SK-N-SH (cell line): Measurements from ENCODE around the gene AHCTF1. TPM values are rescaled to one million over a fixed set of nuclear protein-coding genes. Genes with fewer than 3 reads are reported as not detected.
A peak's percentile ranks its signal among the peaks of the same experiment; 100 is the strongest.

ENCODE experiments used
- CTCF ChIA-PET: fragments of 300-600, 350-600 bp; formaldehyde crosslinking; extraction: SDS; loops from one replicate; lab custom pipeline; 2021; lab: Yijun Ruan, JAX
- POLR2A ChIA-PET: fragments of 350-600 bp; sonication (Branson Sonifier 250); formaldehyde crosslinking; extraction: SDS; loops from one replicate; lab custom pipeline; 2020; ENCODE audit warnings: antibody characterized with exemption, inconsistent platforms; lab: Yijun Ruan, JAX
- DNase-seq: peaks from one replicate; pipeline ENCODE4 v3.0.0; 2012
- H2AFZ ChIP-seq: fragments of 200-600 bp; sonication (generic); 2 replicates; pipeline ENCODE4 v1.8.1; 2016; ENCODE audit warnings: antibody characterized with exemption, mild to moderate bottlenecking, low read depth
- H3F3A ChIP-seq: fragments of 200-600 bp; sonication (generic); replicated peaks from 2 replicates; pipeline ENCODE3; 2016; ENCODE audit warnings: antibody characterized with exemption, mild to moderate bottlenecking; ENCODE audit not compliant: insufficient read depth
- H3K27ac ChIP-seq, 2 experiments: fragments of 200-500 bp in 1 of 2; fragments of 200-600 bp in 1 of 2; sonication (Bioruptor generic) in 1 of 2; sonication (generic), shearing (Covaris generic) in 1 of 2; 2 replicates each; pipeline versions ENCODE4 v1.5.1 to v1.6.1; 2014 to 2016; ENCODE audit warnings: low read depth in 2 of 2, inconsistent platforms in 1 of 2, low read length in 1 of 2, mild to moderate bottlenecking in 1 of 2, mixed read lengths in 1 of 2
- H3K27me3 ChIP-seq: fragments of 200-600 bp; sonication (generic), shearing (Covaris generic); 2 replicates; pipeline ENCODE4 v1.6.1; 2016; ENCODE audit warnings: mixed run types; ENCODE audit not compliant: insufficient read depth
- H3K36me3 ChIP-seq, 2 experiments: fragments of 200-500 bp in 1 of 2; fragments of 200-600 bp in 1 of 2; sonication (Bioruptor generic) in 1 of 2; sonication (generic) in 1 of 2; replicated peaks in 1 of 2; 2 replicates each; pipeline versions ENCODE3 to v1.5.1; 2014 to 2016; ENCODE audit warnings: low read length in 1 of 2, mild to moderate bottlenecking in 1 of 2; ENCODE audit not compliant: insufficient read depth in 2 of 2, control insufficient read depth in 1 of 2
- H3K4me1 ChIP-seq, 2 experiments: fragments of 200-500 bp in 1 of 2; fragments of 200-600 bp in 1 of 2; sonication (Bioruptor generic) in 1 of 2; sonication (generic), shearing (Covaris generic) in 1 of 2; 2 replicates each; pipeline versions ENCODE4 v1.5.1 to v1.6.1; 2014 to 2016; ENCODE audit warnings: low read depth in 1 of 2, low read length in 1 of 2, mixed run types in 1 of 2; ENCODE audit not compliant: insufficient read depth in 2 of 2, control insufficient read depth in 1 of 2
- H3K4me2 ChIP-seq: fragments of 200-600 bp; sonication (generic), shearing (Covaris generic); 2 replicates; pipeline ENCODE4 v1.6.1; 2017; ENCODE audit warnings: mixed run types
- H3K4me3 ChIP-seq, 2 experiments: fragments of 200-500 bp in 1 of 2; fragments of 200-600 bp in 1 of 2; sonication (Bioruptor generic) in 1 of 2; sonication (generic), shearing (Covaris generic) in 1 of 2; 2 replicates each; pipeline versions ENCODE4 v1.5.1 to v1.8.1; 2014 to 2016; ENCODE audit warnings: low read depth in 2 of 2, inconsistent platforms in 1 of 2, low read length in 1 of 2, mild to moderate bottlenecking in 1 of 2, mixed read lengths in 1 of 2, moderate library complexity in 1 of 2
- H3K79me2 ChIP-seq: fragments of 200-600 bp; sonication (generic); 2 replicates; pipeline ENCODE4 v1.8.1; 2017; ENCODE audit warnings: mild to moderate bottlenecking; ENCODE audit not compliant: insufficient read depth
- H3K9ac ChIP-seq: fragments of 200-600 bp; sonication (generic); 2 replicates; pipeline ENCODE4 v1.6.1; 2017; ENCODE audit warnings: mixed run types
- H3K9me2 ChIP-seq: fragments of 200-600 bp; sonication (generic); 2 replicates; pipeline ENCODE4 v1.6.1; 2017; ENCODE audit warnings: mixed run types
- H3K9me3 ChIP-seq: fragments of 200-600 bp; sonication (generic); 2 replicates; pipeline ENCODE4 v1.6.1; 2017; ENCODE audit warnings: mixed run types, mild to moderate bottlenecking, moderate library complexity
- H4K20me1 ChIP-seq: fragments of 200-600 bp; sonication (generic); 2 replicates; pipeline ENCODE4 v1.6.1; 2017; ENCODE audit warnings: mild to moderate bottlenecking, mixed run types; ENCODE audit not compliant: insufficient read depth
- CHD2 ChIP-seq: fragments of 150-350 bp; IDR thresholded peaks from 2 replicates; pipeline ENCODE4 v1.6.1; 2018; ENCODE audit warnings: low read length; ENCODE audit not compliant: partially characterized antibody
- CTCF ChIP-seq: fragments of 200-600 bp; sonication (generic); IDR thresholded peaks from 2 replicates; pipeline ENCODE4 v1.6.1; 2017; ENCODE audit warnings: antibody characterized with exemption, mild to moderate bottlenecking, moderate library complexity
- EZH2phosphoT487 ChIP-seq: fragments of 200-600 bp; sonication (generic); IDR thresholded peaks from 2 replicates; pipeline ENCODE4 v1.6.1; 2017; ENCODE audit warnings: low read depth, mixed run types, mild to moderate bottlenecking, antibody characterized with exemption, moderate library complexity, borderline replicate concordance
- FOXJ3 ChIP-seq: sonication (generic); formaldehyde crosslinking; IDR thresholded peaks from 2 replicates; pipeline ENCODE4 v1.5.1; 2020; ENCODE audit warnings: mild to moderate bottlenecking, missing genetic modification reagents
- GATA2 ChIP-seq: sonication (generic); formaldehyde crosslinking; IDR thresholded peaks from 2 replicates; pipeline ENCODE4 v1.5.0; 2020; ENCODE audit warnings: mild to moderate bottlenecking, missing genetic modification reagents
- IRF3 ChIP-seq: fragments of 150-350 bp; IDR thresholded peaks from 2 replicates; pipeline ENCODE4 v1.6.1; 2016; ENCODE audit warnings: mild to moderate bottlenecking, low read depth, low read length
- JUND ChIP-seq: IDR thresholded peaks from 2 replicates; pipeline ENCODE4 v1.4.0; 2012
- NFIC ChIP-seq: IDR thresholded peaks from 2 replicates; pipeline ENCODE4 v1.4.0; 2012; ENCODE audit warnings: borderline replicate concordance
- POLR2AphosphoS5 ChIP-seq: IDR thresholded peaks from 2 replicates; pipeline ENCODE4 v1.6.1; 2012; ENCODE audit warnings: low read depth, low read length
- SMC3 ChIP-seq: IDR thresholded peaks from 2 replicates; pipeline ENCODE4 v1.6.1; 2012; ENCODE audit warnings: low read depth, low read length, improper control_type of control experiment
- TAF1 ChIP-seq: IDR thresholded peaks from 2 replicates; pipeline ENCODE4 v1.6.1; 2012; ENCODE audit warnings: low read depth, mild to moderate bottlenecking, low read length, moderate library complexity, borderline replicate concordance
- TEAD4 ChIP-seq: IDR thresholded peaks from 2 replicates; pipeline ENCODE4 v1.4.0; 2012; ENCODE audit warnings: mild to moderate bottlenecking, borderline replicate concordance; ENCODE audit not compliant: insufficient read depth
- USF2 ChIP-seq: fragments of 150-350 bp; IDR thresholded peaks from 2 replicates; pipeline ENCODE4 v1.6.1; 2017; ENCODE audit warnings: antibody characterized with exemption, low read length, low read depth, borderline replicate concordance
- YY1 ChIP-seq: IDR thresholded peaks from 2 replicates; pipeline ENCODE4 v1.4.0; 2012; ENCODE audit warnings: low read depth, mild to moderate bottlenecking
- WGBS: methylation state at CpG from one replicate; pipeline ENCODE4 v1.1.6; 2017; ENCODE audit warnings: low lambda C conversion rate; 5-methylcytosine and 5-hydroxymethylcytosine counted together
- polyA plus RNA-seq, 3 experiments: library from polyadenylated mRNA; depleted of rRNA; stranded (reverse); fragments of >200 nt; gene quantifications; 2 replicates each; pipeline ENCODE4 v1.2.3, GENCODE V29; 2012

The AHCTF1 gene
- polyA plus RNA-seq, 1 of the 3 experiments (the other 2 are of a cell fraction) = 8.5 TPM

- CTCF ChIA-PET = no interaction called here
- Histone ChIP-seq H2AFZ (no peak overlapping the region), H3K9me3 (no peaks in the 10 kb centered on the region), H3K4me1 (peaks cover 0 to 6% of the 10 kb centered on the region in 2 experiments; a peak in 1 of 4 replicates), H3K9me2 (no peaks in the 10 kb centered on the region), H3K79me2 (no peaks in the 10 kb centered on the region), H3K36me3 (no peaks in the 10 kb centered on the region), H3K27ac (no peak overlapping the region), H3K4me3 (no peak overlapping the region), H4K20me1 (no peaks in the 10 kb centered on the region), H3K9ac (no peak overlapping the region), H3F3A (no peaks in the 10 kb centered on the region), H3K4me2 (no peak overlapping the region), H3K27me3 (no peaks in the 10 kb centered on the region)
- no peak for DNase-seq
- TF ChIP-seq NFIC = no peak
- TF ChIP-seq TAF1 = no peak
- no peak for TF ChIP-seq YY1
- POLR2A ChIA-PET = interaction anchor here (0.9 kb wide), 1 partner anchor 12 kb away, joined by 3 read pairs; no protein-coding TSS in a partner anchor
- 65% methylated on average over 6 of the region's 6 CpGs for WGBS
Measured at GRCh38 chr1:246803373-246803772, 128.4 kb downstream of the AHCTF1 start.

GRCh38 chr1:246801241-246802020 lies 130.3 kb downstream of the AHCTF1 start:
- Histone ChIP-seq H3F3A (no peaks in the 10 kb centered on the region), H4K20me1 (no peaks in the 10 kb centered on the region), H3K9me3 (no peaks in the 10 kb centered on the region), H3K27ac (no peak overlapping the region), H3K36me3 (no peaks in the 10 kb centered on the region), H3K79me2 (no peaks in the 10 kb centered on the region), H3K9me2 (no peaks in the 10 kb centered on the region), H3K27me3 (no peaks in the 10 kb centered on the region), H3K9ac (no peak overlapping the region), H3K4me2 (no peak overlapping the region), H2AFZ (no peak overlapping the region), H3K4me1 (peaks cover 0 to 6% of the 10 kb centered on the region in 2 experiments; a peak in 1 of 4 replicates), H3K4me3 (no peak overlapping the region)
- ChIA-PET POLR2A (no interaction called here), CTCF (no interaction called here)
- peak; percentile 43 for DNase-seq
- WGBS = 69% methylated on average over 11 of the region's 11 CpGs
- no peak for TF ChIP-seq USF2
- no peak for TF ChIP-seq SMC3
- no peak for TF ChIP-seq FOXJ3
- TF ChIP-seq IRF3 = no peak
- TF ChIP-seq EZH2phosphoT487 = no peak
- TF ChIP-seq POLR2AphosphoS5 = no peak
- no peak for TF ChIP-seq YY1
- no peak for TF ChIP-seq TEAD4
- TF ChIP-seq CHD2 = no peak
- no peak for TF ChIP-seq CTCF
- no peak for TF ChIP-seq JUND
- TF ChIP-seq GATA2 = no peak; the same call in 1 of the 2 replicates
